22Rv1 (cell line): ENCODE measurements around the gene CARD10.

Source experiments
- CTCF ChIP-seq: fragments of 450-650 bp; IDR thresholded peaks from 2 replicates; pipeline ENCODE4 v1.5.1; 2017; ENCODE audit warnings: mild to moderate bottlenecking
- ZFX ChIP-seq: fragments of 450-650 bp; IDR thresholded peaks from 2 replicates; pipeline ENCODE4 v1.6.1; 2017; ENCODE audit warnings: antibody characterized with exemption, borderline replicate concordance

GRCh38 chr22:37451218-37451617, 68.0 kb downstream of the CARD10 start:
- TF ChIP-seq CTCF (no peak), ZFX (no peak)
